Measurements from ENCODE around the gene DYNC1LI1.

- no peak for TF ChIP-seq EZH2 (IDR thresholded peaks at IDR 0.05; ENCODE audit: low read length)
- TF ChIP-seq CTCF (optimal IDR thresholded peaks at IDR 0.05 in 1 of 3, IDR thresholded peaks at IDR 0.05 in 1 of 3, conservative IDR thresholded peaks at IDR 0.05 in 1 of 3; ENCODE audit: extremely low read depth in 1 of 3, insufficient read depth in 2 of 3, low read length in 3 of 3): no peak
Measured at GRCh38 chr3:32591186-32591585, 20.5 kb upstream of the DYNC1LI1 start.
